ENCODE results near the gene HOXB8.

Gene HOXB8

DNA sequence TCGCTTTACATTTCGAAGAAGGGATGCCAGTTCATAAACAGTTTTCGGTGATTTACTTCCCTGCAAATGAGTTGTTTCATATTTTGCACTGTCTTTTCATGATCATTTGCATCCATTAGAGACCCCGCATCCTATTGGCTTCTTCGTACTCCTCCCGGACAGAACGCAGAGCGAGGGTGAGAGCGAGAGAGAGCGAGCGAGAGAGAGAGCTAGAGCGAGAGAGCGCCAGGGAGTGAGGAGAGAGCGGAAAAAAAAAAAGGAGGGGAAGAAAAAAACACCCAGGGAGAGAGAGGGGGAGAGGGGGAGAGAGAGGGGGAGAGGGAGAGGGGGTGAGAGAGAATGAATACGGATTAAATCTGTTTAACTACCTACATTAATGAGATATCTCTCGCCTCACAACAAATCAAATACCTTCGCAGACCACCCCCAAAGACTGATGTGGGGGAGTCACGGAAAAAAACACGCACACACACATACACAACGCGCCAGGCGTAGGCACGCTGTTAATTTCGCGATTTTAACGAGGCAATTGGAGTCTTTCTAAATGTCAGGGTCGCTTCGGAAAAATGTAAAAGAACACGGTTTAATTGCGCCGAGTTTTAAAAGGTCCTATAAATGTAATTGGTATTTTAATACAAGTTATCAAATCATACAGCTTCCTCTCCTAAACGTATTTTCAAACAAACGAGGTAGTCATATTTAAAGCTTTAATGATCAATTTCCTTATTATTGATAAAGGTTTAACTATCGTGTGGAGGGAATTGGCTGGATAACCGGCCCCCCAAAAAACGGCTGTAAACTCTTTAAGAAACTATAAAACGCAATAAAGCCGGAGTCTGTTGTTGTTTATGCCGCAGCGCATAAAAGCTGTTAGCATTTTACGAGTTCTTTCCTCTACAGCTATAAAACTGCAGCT is at the start of gene HOXB8:
HOXB8 (minus strand) TSS at position 246 of the 916 bp plus-strand sequence. CDS start 588 bp downstream, outside the sequence.
- DNase-seq (ENCODE audit: low read depth, low spot score), result no peak

DNA sequence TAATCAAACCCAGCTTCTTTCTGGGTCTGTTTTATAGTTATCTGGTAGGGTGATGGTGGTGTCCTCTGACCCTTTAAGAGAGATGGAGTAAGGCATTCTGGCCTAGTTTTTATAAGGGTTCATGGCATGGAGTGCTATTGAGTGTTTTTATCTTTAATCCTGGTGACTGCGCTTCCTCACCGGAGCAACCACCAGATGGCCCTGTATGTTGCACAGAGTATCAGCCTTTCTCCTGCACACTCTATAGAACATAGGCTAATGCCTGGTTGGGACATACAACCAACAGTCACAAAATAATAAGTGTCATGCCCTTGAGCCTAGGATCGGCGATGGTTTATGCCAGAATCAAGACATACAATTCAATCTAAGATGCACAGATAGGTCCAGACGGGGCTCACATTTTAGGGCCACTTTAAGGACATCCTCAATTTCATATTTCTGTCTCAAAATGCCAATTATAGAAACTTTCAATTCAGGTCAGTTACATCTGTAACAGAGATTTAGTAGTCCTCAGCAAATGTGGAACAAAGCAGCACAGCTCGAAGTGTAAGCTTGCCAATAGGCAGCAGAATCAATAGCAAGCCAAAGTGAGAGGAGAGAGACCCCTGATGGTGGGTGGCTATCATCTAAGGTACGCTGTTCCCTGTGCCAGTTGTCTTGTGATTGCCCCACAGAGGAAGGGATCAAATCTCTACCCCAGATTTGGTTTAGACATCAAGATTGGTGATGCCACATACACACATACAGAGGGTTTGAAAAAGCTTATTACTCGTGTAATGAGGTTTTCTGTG is 48.2 kb upstream of the HOXB8 start:
- DNase-seq (ENCODE audit: low read depth, low spot score), result no peak

DNA sequence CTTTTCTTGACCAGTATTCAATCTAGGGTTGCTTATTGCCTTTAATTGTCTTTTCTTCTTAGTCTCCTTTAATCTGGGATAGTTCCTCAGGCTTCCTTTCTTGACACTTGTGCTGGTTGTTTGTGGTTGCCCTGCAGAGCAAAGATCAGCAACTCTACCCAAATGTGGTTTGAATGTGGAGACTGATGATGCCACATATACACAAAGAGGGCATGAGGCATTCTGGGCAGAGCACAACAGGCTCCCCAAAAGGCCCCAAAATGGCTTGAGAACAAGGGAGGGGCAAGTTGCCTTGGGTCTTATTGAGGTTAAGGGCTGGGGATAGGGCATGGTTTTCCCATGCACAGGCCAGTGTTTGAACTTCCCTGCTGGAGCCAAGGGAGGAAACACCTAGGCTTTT is 40.8 kb upstream of the HOXB8 start:
- no peak for DNase-seq (ENCODE audit: low read depth, low spot score)

DNA sequence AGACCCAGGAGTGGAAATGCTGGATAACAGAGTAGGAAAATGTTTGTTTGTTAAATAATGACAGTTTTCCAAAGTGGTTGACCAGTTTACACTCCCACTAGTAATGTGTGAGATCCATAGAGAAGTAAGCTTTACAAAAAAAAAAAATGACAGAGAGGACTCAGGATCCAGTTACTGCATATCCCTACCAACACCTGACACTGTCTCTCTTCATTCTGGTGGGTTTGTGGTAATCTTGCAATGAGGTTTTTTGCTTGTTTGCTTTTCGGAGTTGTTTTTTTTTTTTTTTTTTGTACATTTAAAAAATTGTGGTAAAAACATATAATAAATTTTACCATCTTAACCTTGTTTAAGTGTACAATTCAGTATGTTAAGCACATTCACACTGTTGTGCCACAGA is 34.6 kb upstream of the HOXB8 start:
- DNase-seq (ENCODE audit: low read depth, low spot score), result no peak

DNA sequence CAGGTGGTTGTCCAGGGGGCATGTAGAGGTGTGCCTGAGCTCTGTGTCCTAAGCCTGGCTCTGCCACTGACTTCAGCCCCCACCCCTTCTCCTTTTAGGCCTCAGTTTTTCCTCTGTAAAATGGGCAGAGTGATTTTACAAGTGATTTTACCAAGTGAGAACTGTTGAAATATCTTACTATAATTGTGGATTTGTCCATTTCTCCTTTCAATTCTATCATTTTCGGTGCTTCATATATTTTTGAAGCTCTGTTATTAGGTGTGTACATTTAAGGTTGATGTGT is 32.8 kb upstream of the HOXB8 start:
- no peak for DNase-seq (ENCODE audit: low read depth, low spot score)

DNA sequence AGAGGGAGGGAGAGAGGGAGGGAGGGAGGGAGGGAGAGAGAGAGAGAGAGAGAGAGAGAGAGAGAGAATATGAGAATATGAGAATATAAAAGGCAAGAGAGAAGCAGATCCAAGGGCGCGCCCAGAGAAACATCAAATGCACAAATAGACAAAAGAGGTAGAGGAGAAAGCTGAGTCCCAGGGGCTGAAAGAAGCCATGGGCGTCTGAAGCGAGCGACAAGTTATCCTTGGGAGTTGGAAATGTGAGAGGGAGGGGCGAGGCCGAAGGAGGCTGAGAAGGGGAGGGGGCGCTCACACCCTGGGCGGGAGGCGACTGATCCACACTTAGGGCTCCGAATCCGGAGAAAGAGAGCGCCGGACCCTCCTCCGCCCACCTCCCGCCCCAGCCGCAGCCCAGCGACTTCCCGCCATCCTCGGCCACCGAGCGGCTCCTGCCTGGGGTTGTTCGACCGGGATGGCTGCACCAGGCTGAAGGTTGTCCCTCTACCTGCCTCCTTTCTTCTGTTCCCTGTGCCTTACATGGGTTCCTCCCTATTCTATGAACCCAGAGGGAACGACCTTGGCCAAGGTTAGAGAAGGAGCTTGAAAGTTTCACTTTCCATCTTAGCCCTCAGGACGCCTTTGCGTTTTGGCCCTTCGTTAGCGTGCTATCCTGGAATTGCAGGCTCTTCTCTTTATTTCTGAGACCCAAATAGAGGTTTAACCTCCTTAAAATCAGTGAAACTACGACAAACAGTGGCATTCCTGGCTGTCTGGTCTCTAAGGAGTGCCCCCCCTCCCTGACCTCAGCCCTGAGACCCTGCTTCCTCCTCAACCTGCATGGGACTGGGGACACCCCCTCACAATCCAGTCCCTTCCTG is 32.2 kb upstream of the HOXB8 start:
- DNase-seq (ENCODE audit: low read depth, low spot score), result peak; percentile 58

DNA sequence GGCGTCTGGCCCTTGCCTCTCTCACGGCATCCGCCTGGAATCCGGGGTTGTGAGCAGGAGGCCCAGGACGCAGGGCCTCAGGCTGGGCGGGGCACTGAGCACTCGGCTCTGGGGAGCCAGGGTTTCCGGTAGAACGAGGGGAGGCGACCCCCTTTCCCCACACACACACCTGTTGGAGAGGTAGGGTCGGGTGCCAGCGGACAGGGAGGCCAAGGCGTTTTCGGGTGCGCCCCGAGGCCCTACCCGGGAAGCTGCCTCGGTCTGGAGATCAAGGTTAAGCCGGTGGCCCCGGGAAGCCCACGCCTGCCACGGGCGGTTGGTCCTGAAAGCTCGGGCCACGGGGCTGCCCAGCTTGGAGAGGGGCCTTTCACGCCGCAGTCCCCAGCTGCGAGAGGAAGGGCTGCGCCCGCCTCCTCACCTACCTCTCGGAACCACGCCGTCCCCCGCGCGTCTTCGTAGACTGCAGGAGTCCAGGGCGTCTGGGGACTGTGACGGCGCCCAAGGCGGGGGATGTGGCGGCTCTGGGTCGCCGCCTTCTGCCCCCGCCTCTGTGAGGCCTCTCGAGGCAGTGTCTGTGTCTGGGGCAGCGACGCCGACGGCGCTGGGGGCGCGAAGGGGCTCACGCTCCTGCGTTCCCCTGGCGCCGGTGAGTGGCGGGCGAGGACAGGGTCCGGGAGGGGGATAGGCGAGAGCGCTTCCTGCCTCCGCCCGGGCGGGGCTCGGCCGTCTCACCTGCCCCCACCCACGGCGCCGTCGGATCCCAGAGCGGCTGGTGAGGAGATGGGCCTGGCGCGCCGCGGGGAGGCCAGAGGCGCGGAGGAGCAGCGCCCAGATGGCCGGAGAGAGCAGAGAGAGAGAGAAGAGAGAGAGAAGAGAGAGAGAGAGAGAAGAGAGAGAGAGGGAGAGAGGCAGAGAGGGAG is 31.4 kb upstream of the HOXB8 start:
- peak; percentile 59 for DNase-seq (ENCODE audit: low read depth, low spot score)

DNA sequence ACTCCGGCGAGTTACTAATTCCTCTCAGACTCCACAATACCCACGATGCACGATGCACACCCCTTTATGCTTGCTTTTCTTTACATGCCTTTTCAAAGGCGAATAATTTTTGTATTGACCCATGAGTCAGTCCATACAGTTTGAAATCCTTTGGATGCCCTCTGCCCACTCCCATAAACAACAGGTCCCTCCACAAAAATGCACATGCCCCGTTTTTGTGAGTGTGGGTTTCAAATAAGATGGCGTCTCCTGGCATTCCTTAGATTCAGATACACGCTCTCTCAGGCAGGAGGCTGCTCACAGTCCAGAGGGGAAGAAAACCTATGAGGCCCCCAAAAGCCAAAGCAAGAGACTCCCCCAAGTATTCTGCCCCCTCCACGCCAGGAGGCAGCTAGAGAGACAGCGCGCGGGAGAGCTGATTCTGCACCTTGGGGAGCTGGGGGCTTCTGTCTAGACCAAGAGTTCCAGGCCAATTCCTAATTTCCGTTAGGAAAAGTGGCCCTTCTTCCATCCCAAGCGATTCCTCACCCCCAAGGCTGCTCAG is 30.6 kb upstream of the HOXB8 start:
- no peak for DNase-seq (ENCODE audit: low read depth, low spot score)

DNA sequence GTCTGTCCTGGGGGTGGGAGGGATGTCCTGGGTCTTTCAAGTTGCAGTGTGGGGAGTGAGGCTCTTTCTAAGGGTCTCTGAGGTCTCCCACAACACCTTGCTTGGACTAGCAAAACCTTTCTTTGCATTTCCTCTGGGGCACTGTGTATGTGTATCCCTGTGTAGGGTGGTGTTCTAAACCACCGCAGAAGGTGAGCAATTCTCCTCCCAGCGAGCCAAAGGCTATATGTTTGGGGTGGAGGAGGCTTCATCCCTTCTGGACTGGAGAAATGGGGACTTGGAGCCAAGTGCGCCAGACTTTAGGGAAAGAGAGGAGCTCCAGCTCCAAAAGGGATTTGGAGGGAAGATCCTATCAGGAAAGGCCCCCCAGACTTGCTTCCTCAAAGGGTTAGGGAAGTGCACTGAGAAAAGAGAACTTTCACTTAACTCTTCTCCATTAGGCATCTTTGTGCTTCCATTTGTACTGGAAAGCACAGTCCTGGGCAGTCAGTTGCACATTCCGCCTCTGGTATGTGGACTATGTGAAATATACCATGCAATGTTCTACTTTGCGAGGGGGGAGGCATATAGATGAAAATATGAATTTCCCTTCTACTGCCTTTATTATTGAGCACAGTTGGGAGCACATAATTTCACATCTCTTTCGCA is 29.9 kb upstream of the HOXB8 start:
- DNase-seq (ENCODE audit: low read depth, low spot score), result no peak

DNA sequence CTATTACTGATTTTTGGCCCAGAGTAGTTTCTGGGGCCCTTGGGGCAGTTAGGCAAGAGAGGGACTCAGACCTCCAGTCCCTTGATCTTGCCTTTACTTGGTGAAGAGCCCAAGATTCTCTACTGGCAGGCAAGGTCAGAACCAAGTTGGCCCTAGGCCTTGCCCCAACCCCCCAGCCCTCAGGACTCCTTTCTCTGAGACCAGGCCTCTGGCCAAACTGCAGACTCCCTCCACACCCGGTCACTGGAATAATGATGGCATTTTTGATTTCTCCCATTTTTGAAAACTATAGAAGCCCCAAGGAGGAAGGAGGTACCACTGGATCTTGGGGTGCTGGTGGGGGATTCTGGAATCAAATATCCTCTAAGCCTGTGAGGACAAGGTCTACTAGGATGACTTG is 29.1 kb upstream of the HOXB8 start:
- no peak for DNase-seq (ENCODE audit: low read depth, low spot score)

DNA sequence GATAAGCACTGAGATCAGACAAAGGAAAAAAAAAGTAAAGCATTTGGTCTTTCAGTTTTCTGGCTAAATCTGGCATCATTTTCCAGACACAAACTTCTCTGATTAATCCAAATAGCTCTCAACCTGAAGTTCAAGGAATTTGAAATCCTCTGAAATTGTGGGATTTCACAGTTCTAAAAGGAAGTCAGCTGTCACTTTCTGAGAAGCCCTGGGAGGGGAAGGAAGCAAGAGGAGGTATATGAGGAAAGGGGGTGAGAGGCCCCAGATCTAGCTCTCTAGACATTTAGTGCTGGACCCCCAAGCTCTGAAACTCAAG is 28.6 kb upstream of the HOXB8 start:
- no peak for DNase-seq (ENCODE audit: low read depth, low spot score)

DNA sequence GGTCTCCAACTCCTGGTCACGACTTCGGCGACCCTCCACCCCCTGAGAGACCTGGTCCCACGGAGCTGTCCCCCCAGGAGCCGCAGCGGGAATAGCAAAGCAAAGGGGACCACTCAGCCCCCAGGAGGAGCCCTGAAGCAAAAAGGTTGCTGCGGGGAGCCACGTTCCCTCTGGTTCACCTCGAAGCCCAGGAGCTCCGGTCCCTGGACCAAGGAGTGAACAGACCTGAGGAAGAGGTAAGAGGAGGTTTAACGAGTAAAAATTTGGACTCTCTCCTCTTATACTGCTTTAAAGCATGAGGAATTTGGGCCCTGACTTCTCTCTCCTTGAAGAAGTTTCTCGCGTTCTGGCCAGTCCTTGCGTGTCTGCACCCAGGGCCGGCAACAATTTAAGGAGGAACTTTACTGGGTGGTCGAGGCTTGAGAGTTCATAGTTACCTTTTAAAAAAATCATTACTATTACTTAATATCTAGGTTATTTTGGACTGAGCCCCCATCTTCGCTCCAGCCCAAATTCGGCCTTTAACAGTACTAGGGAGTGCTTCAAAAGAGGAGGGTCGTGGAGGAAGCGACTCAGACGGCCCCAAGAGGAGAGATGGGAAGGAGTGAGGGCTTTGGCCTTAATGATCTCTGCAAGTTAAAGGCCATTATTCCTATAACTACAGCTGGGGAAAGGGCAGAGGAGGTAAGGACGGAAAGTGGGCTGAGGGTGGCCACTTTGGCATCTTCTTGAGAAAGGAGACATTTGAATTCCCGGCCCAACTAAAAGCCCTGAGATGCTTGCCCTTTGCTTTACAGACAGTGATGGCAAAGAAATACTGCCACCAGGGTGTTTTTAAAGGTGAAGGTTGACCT is 28.0 kb upstream of the HOXB8 start:
- DNase-seq (ENCODE audit: low read depth, low spot score), result no peak

DNA sequence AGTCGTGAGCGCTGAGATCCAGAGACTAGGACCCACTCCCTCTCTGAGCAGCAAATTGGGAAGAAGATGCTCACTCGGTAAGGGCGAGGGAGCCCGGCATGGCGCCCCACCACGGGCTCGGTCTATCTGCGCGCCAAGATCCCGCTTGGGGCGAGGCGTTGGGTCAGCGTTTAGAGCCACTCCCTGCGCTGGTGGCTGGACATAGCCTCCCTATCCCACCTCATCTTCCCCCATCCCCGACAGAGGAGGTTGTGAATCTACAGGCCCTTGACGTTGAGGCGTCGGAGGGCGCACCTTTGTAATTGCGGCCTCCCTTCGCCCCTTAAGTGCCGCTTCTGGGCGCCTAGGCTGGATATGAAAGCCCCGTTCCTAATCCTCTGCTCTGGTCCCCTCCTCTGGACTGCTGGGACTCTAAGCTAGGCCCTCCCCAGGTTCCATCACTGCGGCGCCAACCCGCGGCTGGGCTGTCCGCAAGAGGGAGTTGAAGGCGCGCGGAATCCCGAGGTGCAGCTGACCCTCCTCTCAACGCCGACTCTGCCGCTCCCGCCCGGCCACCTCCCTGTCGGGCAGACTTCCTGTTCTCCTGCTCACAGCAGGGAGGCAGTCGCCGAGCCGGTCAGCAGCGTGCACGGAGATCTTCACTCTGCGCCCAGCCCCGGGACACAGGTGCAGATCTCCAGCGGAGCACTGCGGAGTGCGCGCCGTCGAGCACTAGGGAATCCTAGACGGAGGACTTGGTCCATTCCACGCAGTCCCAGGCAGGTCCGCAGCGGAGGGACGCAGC is 27.2 kb upstream of the HOXB8 start:
- peak; percentile 86 for DNase-seq (ENCODE audit: low read depth, low spot score)

DNA sequence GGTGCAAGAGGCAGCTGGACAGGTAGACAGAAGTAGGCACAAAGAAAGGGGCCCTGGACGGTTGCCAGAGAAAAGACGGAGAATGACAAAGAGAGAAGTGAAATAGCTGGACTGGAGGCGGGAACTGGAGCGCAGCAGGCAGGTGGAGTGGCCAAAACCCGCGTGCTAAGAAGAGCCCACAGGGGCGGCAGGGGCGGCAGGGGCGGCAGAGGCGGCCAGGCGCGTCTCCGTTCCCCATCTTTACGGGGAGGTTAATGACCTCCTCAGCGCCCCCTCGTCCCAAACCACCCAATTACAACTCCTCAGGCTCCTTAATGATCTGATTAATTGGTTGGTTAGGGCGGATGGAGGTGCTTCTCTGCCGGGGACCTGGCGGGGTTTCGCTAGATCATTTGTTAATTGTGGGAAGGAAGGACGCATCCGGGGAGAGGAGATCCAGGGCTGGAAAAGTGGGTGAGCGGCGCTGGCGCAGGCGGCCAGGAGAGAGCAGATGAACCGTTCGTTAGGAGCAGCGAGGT is 26.5 kb upstream of the HOXB8 start:
- DNase-seq (ENCODE audit: low read depth, low spot score), result peak; percentile 33

DNA sequence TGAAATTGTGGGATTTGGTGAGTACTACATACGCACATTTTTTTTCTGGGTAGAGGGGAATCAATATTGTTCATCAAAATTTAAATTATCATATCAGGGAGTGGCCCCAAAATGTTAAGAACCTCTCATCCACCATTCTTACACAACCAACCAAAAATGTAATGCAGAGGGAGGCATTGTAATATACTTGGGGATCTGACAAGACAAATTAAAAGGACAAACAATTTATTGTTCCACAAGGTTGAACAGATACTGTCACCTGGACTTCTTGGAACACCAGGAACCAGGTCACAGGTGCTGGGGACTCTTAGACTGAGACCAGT is 25.7 kb upstream of the HOXB8 start:
- DNase-seq (ENCODE audit: low read depth, low spot score), result no peak

DNA sequence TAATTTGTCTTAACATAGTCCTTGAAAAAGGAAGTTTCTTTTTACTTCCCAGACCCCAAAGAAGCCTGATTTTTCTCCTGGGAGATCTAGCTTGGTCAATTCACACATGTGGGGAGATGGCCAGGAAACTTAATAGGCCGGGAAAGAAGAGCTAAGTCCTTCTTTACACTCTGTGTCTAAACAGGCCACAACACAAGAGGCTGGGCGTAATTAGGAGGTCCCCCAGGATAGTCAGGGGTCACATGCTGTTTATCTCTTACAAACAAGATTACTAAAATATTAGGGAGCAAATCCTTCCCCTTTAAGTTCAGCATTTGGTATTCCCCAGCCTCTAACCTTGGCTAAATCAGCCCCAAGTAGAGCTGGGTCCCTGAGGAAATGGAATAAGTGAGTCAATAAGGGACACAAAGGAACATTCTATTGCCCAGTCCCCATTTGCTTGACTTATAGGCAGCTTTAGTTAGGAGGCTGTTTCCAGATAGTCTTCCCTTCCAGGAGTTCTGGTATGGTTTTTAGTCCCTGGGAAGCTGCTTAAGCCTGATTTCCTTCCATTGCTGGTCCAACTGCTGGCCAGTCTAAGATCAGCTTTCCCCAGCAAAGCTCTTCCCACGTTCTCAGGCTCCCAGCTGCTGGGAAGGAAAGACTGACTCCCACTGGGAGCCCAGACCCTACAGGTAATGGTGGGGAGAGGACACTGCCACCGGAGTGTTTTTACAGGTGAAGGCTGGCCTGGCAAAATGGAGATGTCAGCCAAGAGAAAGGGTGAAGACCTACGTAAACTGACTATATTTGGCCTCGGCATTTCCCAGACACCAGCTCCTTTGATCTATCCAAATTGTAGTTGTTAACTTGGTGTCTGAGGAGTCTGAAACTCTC is 25.1 kb upstream of the HOXB8 start:
- no peak for DNase-seq (ENCODE audit: low read depth, low spot score)

DNA sequence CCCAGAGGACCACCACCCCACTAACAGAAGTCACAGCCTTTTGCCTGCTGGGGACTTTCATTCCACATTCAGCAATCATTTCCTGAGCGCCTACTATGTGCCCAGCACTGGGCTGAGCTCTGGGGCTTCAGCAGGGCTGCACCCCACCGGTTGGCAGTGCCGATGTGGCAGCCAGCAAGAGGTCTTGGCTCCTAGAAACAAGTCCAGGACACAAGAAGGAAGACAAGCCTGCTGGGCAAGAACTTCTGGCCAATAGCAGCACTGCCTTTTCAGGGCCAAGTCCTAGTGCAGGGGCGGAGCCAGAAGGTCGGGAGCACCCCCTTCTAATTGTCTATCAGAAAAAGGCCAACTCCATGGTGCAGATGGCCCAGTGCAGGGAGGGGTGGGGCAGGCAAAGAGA is 24.0 kb upstream of the HOXB8 start:
- no peak for DNase-seq (ENCODE audit: low read depth, low spot score)

Data from ELF-1 (cell line).